Islet of Langerhans (tissue), 1 donor: ENCODE data around the gene PIGW.

Source experiments
- FAIRE-seq: peaks from one replicate; lab custom pipeline; 2011; peaks lifted over from hg19 to GRCh38; lab: Jason Lieb, UNC

PIGW gene

GRCh38 chr17:36545465-36546417, 11.0 kb downstream of the PIGW start:
- no peak for FAIRE-seq

GRCh38 chr17:36546418-36547093, 11.8 kb downstream of the PIGW start:
- no peak for FAIRE-seq

GRCh38 chr17:36547776-36548175, 13.0 kb downstream of the PIGW start:
- FAIRE-seq, result no peak

- FAIRE-seq, result no peak
These were observed 16.0 kb downstream of the PIGW start for GRCh38 chr17:36550491-36551417.

GRCh38 chr17:36553459-36553858, 18.7 kb downstream of the PIGW start:
- FAIRE-seq, result no peak

DNA sequence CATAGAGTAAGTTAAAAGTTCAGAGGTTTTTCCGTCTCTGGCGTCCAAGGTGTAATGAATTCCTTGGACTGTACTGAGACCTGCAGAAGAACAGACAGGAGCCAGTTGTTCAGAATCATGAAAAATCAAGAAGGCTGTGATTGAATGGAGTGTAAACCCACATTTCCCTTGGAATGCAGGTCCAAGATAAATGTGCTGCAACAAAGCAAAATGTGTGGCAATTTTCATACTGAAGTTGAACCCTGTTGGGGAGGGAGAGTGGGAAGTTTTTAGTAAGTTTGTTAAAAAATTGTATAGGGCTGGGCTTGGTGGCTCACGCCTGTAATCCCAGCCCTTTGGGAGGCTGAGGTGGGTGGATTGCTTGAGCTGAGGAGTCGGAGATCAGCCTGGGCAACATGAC, 31.3 kb downstream of the PIGW start:
- no peak for FAIRE-seq

GRCh38 chr17:36575028-36575427, 40.2 kb downstream of the PIGW start:
- FAIRE-seq, result no peak

DNA sequence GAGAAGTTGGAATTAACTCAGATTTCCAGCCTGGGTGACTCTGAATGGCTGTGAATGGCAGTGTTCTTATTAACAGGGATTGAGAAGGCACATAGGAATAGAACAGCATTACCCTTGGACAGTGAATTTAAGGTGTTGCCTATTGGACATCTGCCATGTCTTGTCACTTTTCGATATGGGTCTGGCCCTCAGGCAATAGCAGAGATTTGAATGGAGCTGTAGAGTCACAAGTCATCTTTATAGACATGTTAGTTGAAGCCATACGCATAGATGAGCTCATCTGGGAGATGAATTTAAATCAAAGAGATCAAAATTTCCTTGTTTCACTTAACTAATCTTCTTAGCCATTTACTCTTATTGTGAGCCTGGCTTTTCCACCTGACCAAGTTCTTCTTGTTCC, 42.0 kb downstream of the PIGW start:
- FAIRE-seq, result no peak

GRCh38 chr17:36578671-36579070, 43.9 kb downstream of the PIGW start:
- FAIRE-seq, result no peak

- FAIRE-seq, result no peak
These were observed 49.0 kb downstream of the PIGW start for GRCh38 chr17:36583787-36584186.

GRCh38 chr17:36586138-36586537, 51.4 kb downstream of the PIGW start:
- no peak for FAIRE-seq
